HG02571 (cell line): ENCODE measurements around the gene ACTMAP.
"Not testable (repeated sequence)": the region's sequence is repeated elsewhere in the genome, so short reads cannot be mapped to it uniquely, and the experiment has no call there.

ENCODE experiments used
- ATAC-seq: cut with Tn5 transposase; IDR thresholded peaks from one replicate; pipeline ENCODE4 v1.9.1; 2021; ENCODE audit warnings: mild to moderate bottlenecking, moderate library complexity; ENCODE audit not compliant: unreplicated experiment

ACTMAP gene

GRCh38 chr19:40745402-40745780 is 4.9 kb downstream of the ACTMAP start:
- no peak for ATAC-seq

GRCh38 chr19:40744554-40745401 is 5.5 kb downstream of the ACTMAP start:
- ATAC-seq: no peak

- ATAC-seq: no peak
Observed at GRCh38 chr19:40743926-40744325, 6.4 kb downstream of the ACTMAP start.

GRCh38 chr19:40742886-40743285 is 7.4 kb downstream of the ACTMAP start:
- no peak for ATAC-seq

- ATAC-seq: no peak
Observed at GRCh38 chr19:40742477-40742876, 7.8 kb downstream of the ACTMAP start.

- ATAC-seq: no peak
Observed at GRCh38 chr19:40741527-40742390, 8.5 kb downstream of the ACTMAP start.

- ATAC-seq: no peak
Observed at GRCh38 chr19:40740747-40741146, 9.5 kb downstream of the ACTMAP start.

GRCh38 chr19:40739871-40740703 is 10.2 kb downstream of the ACTMAP start:
- ATAC-seq: no peak

- ATAC-seq: no peak
Observed at GRCh38 chr19:40739030-40739839, 11.0 kb downstream of the ACTMAP start.

- ATAC-seq: no peak
Observed at GRCh38 chr19:40737102-40737644, 13.1 kb downstream of the ACTMAP start.

GRCh38 chr19:40736661-40737060 is 13.6 kb downstream of the ACTMAP start:
- no peak for ATAC-seq

- no peak for ATAC-seq
Observed at GRCh38 chr19:40735013-40735771, 15.1 kb downstream of the ACTMAP start.

- ATAC-seq: no peak
Observed at GRCh38 chr19:40733149-40733548, 17.1 kb downstream of the ACTMAP start.

GRCh38 chr19:40732304-40732703 is 18.0 kb downstream of the ACTMAP start:
- not testable (repeated sequence) for ATAC-seq

GRCh38 chr19:40730065-40730464 is 20.2 kb downstream of the ACTMAP start:
- not testable (repeated sequence) for ATAC-seq

GRCh38 chr19:40726279-40726678 is 24.0 kb downstream of the ACTMAP start:
- ATAC-seq: no peak

GRCh38 chr19:40724855-40725254 is 25.4 kb downstream of the ACTMAP start:
- ATAC-seq: no peak

- no peak for ATAC-seq
Observed at GRCh38 chr19:40724315-40724714, 26.0 kb downstream of the ACTMAP start.

GRCh38 chr19:40723661-40724254 is 26.5 kb downstream of the ACTMAP start:
- ATAC-seq: no peak
